Breast epithelium (tissue), 4 donors: ENCODE measurements around the gene NPTX1. TPM values are rescaled to one million over a fixed set of nuclear protein-coding genes. Genes with fewer than 3 reads are reported as not detected.

Experiments
- DNase-seq, 2 donors: peaks; one replicate each; pipeline ENCODE4 v3.0.0-alpha.2; 2019; ENCODE audit warnings: low spot score in 2 of 2
- H3K27ac ChIP-seq, 2 donors: fragments of 200-600 bp; sonication (generic) in 1 of 2; one replicate each; pipeline ENCODE4 v1.5.1; 2016 to 2019; ENCODE audit warnings: mild to moderate bottlenecking in 1 of 2
- H3K27me3 ChIP-seq, 2 donors: fragments of 200-600 bp; sonication (generic) in 1 of 2; one replicate each; pipeline versions ENCODE4 v1.5.1 to v1.6.0; 2017 to 2019; ENCODE audit warnings: control low read depth in 1 of 2, mild to moderate bottlenecking in 1 of 2
- H3K36me3 ChIP-seq: fragments of 200-600 bp; one replicate; pipeline ENCODE4 v1.5.1; 2019
- H3K4me1 ChIP-seq, 2 donors: fragments of 200-600 bp; sonication (generic); one replicate each; pipeline ENCODE4 v1.5.1; 2016 to 2019; ENCODE audit warnings: control low read depth in 1 of 2
- H3K4me3 ChIP-seq, 3 donors: fragments of 200-600 bp; sonication (generic); 1 replicate in 2 of 3; 2 replicates in 1 of 3; pipeline ENCODE4 v1.5.1; 2016 to 2019; ENCODE audit warnings: mild to moderate bottlenecking in 3 of 3, moderate library complexity in 2 of 3
- H3K9me3 ChIP-seq, 2 donors: fragments of 200-600 bp; sonication (generic) in 1 of 2; one replicate each; pipeline ENCODE4 v1.5.1; 2016 to 2019; ENCODE audit warnings: control low read depth in 1 of 2
- POLR2A ChIP-seq: fragments of 450-650 bp; IDR thresholded peaks from one replicate; pipeline ENCODE4 v1.6.1; 2016; ENCODE audit warnings: antibody characterized with exemption, mild to moderate bottlenecking, moderate library complexity
- POLR2AphosphoS5 ChIP-seq, 3 donors: sonication (generic); formaldehyde crosslinking; IDR thresholded peaks; one replicate each; pipeline ENCODE4 v1.6.1; 2017; ENCODE audit warnings: antibody characterized with exemption in 3 of 3
- intact Hi-C: fragments of 100-400 bp; cut with DNase I; formaldehyde crosslinking; loops from one replicate; pipeline ENCODE4 v1.15.1; 2023; ENCODE audit warnings: low total_unique reads
- total RNA-seq, 3 donors: library from RNA; depleted of rRNA; stranded (reverse); fragments of >200 nt; gene quantifications; one replicate each; pipeline ENCODE4 v1.1.0, GENCODE V29; 2016
- TF ChIP-seq, protein P1 (sequence below), 3 donors: fragments of 450-650 bp; IDR thresholded peaks; one replicate each; pipeline ENCODE4 v1.5.1; 2016 to 2017; ENCODE audit warnings: antibody characterized with exemption in 3 of 3, mild to moderate bottlenecking in 3 of 3, moderate library complexity in 3 of 3

The NPTX1 gene
- total RNA-seq, 3 donors from 2014 or later, result under 0.01 to 0.32 (median 0.29) TPM

DNA sequence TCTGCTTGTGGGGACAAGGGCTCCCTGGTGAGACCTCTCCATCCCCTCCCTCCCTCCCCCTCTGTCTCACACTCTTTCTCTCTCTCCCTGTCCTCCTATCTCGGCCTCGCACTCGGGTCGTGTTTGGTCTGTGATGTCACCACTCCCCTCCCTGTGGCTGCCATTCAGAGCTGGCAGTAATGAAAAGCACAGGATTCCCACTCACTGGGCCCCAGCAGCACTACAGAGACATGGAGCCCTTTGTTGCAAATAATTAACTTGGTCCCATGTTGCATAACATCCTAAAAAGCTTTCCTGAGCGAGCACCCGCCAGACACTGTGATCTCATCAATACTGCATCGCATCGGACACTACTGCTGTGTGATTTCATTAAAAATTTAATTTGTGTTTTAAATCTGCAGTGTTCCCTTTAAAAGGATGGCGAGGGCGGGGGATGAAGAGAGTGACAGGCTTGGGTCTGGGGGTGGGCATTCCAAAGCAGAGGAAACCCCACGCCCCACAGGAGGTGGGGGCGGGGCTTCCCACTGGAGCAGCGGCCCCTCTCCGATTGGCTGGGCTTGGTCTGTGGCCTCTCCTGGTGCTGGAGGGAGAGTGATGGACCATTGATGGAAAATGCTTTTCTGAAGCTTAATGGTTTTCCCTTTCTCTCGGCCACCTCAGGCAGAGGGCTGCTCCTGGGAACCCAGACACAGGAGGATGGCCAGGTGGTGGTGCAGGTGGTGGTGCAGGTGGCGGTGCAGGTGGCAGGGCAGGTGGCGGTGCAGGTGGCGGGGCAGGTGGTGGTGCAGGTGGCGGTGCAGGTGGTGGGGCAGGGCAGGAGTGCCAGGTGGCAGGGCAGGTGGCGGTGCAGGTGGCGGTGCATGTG, 15.3 kb upstream of the NPTX1 start:
- intact Hi-C loops, result no loop called here

DNA sequence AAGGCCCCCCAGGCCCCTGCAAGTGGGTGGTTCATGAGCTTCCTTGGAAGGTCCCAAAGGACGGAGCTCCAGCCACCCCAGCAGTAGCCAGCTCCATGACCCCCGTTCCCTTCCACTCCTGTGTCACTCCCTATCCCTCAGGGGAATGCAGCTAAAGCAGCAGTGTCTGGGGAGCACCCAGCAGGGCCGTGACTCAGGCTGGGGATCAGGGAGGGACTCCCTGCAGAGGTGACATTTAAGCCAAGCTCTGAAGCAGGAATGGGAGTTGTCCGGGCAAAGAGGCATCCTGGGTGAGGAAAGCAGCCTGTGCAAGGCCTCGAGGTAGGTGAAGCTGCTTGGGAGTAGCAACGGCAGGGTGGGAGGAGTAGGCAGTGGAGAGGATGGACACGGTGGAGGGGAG, 11.1 kb upstream of the NPTX1 start:
- TF ChIP-seq POLR2AphosphoS5 (IDR thresholded peaks at IDR 0.05) (no peak), POLR2A (no peak)
- peaks cover 0 to 38% of the 10 kb centered on the region in 2 donors for H3K27me3 ChIP-seq
- DNase-seq, result no peak
- H3K4me3 ChIP-seq, result no peak overlapping the region
- no peaks in the 10 kb centered on the region for H3K4me1 ChIP-seq
- intact Hi-C loops, result no loop called here
- no peaks in the 10 kb centered on the region for H3K36me3 ChIP-seq
- H3K9me3 ChIP-seq, result no peaks in the 10 kb centered on the region
- no peak overlapping the region for H3K27ac ChIP-seq

More for the DNA sequence above, 15.3 kb upstream of the NPTX1 start:
- H3K36me3 ChIP-seq, result no peaks in the 10 kb centered on the region
- TF ChIP-seq POLR2A (no peak), POLR2AphosphoS5 (IDR thresholded peaks at IDR 0.05) (no peak)
- TF ChIP-seq, protein P1, sequence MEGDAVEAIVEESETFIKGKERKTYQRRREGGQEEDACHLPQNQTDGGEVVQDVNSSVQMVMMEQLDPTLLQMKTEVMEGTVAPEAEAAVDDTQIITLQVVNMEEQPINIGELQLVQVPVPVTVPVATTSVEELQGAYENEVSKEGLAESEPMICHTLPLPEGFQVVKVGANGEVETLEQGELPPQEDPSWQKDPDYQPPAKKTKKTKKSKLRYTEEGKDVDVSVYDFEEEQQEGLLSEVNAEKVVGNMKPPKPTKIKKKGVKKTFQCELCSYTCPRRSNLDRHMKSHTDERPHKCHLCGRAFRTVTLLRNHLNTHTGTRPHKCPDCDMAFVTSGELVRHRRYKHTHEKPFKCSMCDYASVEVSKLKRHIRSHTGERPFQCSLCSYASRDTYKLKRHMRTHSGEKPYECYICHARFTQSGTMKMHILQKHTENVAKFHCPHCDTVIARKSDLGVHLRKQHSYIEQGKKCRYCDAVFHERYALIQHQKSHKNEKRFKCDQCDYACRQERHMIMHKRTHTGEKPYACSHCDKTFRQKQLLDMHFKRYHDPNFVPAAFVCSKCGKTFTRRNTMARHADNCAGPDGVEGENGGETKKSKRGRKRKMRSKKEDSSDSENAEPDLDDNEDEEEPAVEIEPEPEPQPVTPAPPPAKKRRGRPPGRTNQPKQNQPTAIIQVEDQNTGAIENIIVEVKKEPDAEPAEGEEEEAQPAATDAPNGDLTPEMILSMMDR (IDR thresholded peaks at IDR 0.05), result no peak
- no peaks in the 10 kb centered on the region for H3K4me1 ChIP-seq
- no peak overlapping the region for H3K27ac ChIP-seq
- peaks cover 0 to 26% of the 10 kb centered on the region in 2 donors for H3K27me3 ChIP-seq
- no peak overlapping the region for H3K4me3 ChIP-seq
- no peaks in the 10 kb centered on the region for H3K9me3 ChIP-seq
- no peak for DNase-seq

DNA sequence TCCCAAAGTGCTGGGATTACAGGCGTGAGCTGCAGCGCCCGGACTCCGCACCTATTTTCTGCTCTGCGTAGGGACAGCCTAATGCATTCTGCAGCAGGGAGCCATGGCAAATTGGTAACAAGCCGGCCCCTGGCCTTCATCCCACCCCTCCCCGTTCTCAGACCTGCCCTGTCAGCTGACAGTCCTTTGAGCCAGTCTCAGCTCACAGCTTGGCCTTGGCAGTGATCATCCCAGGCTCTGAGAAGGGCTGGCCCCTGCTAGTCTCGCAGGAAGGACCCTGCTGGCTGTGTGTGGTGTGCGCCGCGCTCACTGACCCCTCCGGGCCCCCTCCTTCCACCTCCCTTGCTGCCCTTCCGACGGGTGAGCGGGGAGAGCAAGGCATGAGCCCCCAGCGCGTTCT, 10.3 kb upstream of the NPTX1 start:
- no peak for DNase-seq
- no peaks in the 10 kb centered on the region for H3K36me3 ChIP-seq
- no peaks in the 10 kb centered on the region for H3K4me1 ChIP-seq
- H3K9me3 ChIP-seq, result no peaks in the 10 kb centered on the region
- TF ChIP-seq, protein P1 (IDR thresholded peaks at IDR 0.05), result no peak
- TF ChIP-seq POLR2AphosphoS5 (IDR thresholded peaks at IDR 0.05), result no peak
- TF ChIP-seq POLR2A, result no peak
- intact Hi-C loops, result no loop called here
- no peak overlapping the region for H3K27ac ChIP-seq
- peaks cover 0 to 46% of the 10 kb centered on the region in 2 donors for H3K27me3 ChIP-seq
- no peak overlapping the region for H3K4me3 ChIP-seq

DNA sequence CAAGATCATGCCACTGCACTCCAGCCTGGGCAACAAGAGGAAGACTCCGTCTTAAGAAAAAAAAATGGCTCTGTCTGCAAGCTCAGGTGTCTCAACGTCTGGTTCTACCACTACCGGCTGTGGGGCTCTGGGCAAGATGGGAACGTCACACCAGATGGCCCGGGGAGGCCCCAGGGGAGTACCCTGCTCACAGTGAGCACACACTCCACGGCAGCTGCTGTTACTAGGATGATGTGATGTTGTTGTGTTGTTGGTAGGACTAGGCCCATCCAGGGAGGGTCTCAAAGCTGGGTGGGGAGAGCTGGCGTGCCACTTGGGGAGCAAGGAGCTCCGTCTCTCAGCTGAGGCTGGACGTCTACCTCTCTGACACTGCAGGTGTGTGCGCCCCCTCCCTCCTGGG, 9.4 kb upstream of the NPTX1 start:
- H3K27ac ChIP-seq, result no peak overlapping the region
- no peak for DNase-seq
- H3K27me3 ChIP-seq, result peaks cover 0 to 53% of the 10 kb centered on the region in 2 donors
- H3K9me3 ChIP-seq, result no peaks in the 10 kb centered on the region
- intact Hi-C loops, result no loop called here
- H3K4me3 ChIP-seq, result no peak overlapping the region
- no peaks in the 10 kb centered on the region for H3K4me1 ChIP-seq
- TF ChIP-seq, protein P1 (IDR thresholded peaks at IDR 0.05), result no peak
- TF ChIP-seq POLR2AphosphoS5 (IDR thresholded peaks at IDR 0.05) (no peak), POLR2A (no peak)
- no peaks in the 10 kb centered on the region for H3K36me3 ChIP-seq

DNA sequence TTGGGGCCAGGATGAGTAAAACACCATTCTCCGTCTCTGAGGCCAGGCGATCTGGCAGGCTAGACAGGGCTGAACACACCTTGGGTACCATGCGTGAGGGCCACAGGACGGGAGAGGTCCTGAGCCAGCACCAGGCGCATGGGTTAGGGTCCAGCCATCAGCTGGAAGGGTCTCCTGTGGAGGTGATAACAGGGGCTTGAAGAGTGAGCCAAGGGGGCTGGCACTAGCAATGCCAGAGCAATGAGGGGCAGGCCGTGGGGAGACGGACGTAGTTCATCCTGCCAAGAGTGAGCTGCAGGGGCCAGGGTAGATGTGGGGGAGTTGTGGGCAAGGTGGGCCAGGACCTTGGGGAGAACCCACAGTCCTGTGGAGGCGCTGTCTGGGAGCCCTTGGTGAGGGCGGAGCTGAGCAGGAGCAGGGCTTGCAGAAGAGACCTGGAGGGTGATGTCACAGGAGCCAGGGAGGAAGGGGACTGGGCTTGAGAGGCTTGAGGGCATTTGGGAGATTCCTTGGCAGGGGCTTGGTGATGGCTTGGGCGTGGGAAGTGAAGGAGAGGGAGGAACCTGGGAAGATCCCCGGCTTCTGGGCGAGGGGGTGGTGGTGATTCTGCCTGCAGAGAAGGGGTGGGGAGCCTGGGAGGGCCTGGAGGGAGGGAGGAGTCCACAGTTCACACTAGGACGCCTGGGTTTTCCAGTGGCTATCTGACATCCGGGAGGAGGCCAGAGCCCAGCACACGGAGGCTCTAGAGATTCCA, 6.3 kb upstream of the NPTX1 start:
- H3K9me3 ChIP-seq, result no peaks in the 10 kb centered on the region
- H3K4me3 ChIP-seq, result no peak overlapping the region
- no peak overlapping the region for H3K27ac ChIP-seq
- DNase-seq, result no peak
- H3K27me3 ChIP-seq, result peaks cover 14 to 74% of the 10 kb centered on the region in 2 donors
- intact Hi-C loops, result no loop called here
- TF ChIP-seq POLR2A (no peak), POLR2AphosphoS5 (IDR thresholded peaks at IDR 0.05) (no peak)
- TF ChIP-seq, protein P1 (IDR thresholded peaks at IDR 0.05), result no peak
- no peaks in the 10 kb centered on the region for H3K36me3 ChIP-seq
- peaks cover 6 to 7% of the 10 kb centered on the region in 2 donors for H3K4me1 ChIP-seq
